NOMO-1 (cell line): ENCODE results near the gene SMIM44.

Source experiments
- DNase-seq, 2 experiments: peaks; one replicate each; lab custom pipeline; 2025; ENCODE audit not compliant: unreplicated experiment in 2 of 2; lab: John Stamatoyannopoulos, UW

The SMIM44 gene

DNA sequence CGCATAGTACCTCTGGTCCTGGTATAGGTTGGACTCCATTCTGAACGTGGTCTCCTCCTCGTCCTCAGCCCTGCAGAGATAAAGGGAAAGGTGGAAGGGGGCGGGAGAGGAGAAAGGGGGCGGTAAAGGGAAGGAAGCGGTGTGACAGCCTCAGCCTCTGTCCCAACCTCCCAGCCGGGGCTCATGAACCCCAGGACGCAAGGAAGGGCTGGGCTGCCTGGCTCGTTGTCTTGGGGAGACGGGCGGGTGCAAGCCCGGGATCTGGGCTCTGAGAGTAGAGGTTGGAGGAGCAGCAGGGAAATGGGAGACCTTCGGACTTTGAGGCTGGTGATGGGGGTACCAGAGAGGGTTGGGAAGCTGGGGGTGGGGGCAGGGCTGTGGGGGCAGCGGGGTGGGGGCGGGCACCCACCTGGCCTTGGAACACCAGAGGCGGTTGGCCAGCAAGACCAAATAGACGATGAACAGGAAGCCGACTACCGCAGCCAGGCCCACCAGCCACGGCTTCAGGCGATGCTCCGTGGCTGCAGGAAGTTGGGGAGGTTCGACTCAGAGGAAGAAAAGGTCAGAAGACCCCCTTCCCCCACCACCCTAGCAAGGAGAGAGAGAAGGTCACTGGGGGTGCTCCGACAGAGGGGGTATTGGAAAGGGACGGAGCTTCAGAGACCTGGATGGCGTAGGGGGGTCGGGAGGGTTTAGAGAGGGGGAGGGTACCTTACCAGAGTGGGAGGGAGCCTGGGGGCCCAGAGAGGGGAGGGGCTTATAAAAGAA lies 4.6 kb downstream of the SMIM44 start:
- no peak for DNase-seq

DNA sequence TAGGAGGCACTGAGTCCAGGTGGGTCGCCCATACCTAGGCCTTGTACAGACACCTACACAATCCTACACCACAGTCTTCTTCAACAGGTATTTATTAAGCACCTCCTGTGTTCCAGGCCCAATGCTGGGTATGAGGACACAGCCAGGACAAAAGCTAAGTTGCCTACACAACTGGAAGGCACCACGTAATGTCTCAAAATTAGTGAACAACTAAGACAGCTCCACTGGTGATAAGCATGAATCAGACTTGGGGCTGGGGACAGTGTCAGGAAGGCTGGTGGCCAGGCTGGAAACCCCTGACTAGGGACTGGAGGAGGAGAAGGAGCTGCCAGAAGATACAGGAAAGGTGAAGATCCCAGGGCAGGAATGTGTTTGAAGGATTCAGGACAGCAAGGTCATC lies 5.3 kb downstream of the SMIM44 start:
- no peak for DNase-seq

DNA sequence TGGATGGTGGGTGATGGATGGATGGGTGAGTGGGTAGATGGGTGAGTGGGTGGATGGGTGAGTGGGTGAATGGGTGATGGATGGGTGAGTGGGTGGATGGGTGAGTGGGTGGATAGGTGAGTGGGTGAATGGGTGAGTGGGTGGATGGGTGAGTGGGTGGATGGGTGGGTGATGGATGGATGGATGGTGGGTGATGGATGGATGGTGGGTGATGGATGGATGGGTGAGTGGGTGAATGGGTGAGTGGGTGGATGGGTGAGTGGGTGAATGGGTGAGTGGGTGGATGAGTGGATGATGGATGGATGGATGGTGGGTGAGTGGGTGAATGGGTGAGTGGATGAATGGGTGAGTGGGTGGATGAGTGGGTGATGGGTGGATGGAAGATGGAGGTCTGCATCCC lies 5.7 kb downstream of the SMIM44 start:
- DNase-seq = no peak

DNA sequence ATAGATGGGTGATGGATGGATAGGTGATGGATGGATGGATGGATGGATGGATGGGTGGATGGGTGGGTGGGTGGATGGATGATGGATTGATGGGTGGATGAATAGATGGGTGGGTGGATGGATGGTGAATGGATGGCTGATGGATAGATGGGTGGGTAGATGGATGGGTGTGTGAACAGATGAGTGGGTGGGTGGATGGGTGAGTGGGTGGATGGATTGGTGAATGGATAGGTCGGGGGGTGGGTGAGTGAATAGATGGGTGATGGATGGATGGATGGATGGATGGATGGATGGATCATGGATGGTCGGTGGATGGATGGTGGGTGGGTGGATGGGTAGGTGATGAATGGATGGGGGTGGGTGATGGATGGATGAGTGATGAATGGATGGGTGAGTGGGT lies 6.4 kb downstream of the SMIM44 start:
- no peak for DNase-seq

DNA sequence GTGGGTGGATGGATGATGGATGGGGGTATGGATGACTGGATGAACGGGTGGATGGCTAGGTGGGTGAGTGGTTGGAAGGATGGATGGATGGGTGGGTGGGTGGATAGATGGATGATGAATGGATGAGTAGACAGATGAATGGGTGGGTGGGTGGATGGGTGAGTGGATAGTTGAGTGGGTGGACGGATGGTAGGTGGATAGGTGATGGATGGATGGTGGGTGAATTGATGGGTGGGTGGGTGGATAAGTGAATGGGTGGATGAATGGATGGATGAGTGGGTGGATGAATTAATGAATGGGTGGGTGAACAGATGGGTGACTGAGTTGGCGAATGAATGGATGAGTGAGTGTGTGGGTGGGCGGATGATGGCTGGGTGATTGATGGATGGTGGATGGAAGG lies 7.8 kb downstream of the SMIM44 start:
- DNase-seq = no peak

DNA sequence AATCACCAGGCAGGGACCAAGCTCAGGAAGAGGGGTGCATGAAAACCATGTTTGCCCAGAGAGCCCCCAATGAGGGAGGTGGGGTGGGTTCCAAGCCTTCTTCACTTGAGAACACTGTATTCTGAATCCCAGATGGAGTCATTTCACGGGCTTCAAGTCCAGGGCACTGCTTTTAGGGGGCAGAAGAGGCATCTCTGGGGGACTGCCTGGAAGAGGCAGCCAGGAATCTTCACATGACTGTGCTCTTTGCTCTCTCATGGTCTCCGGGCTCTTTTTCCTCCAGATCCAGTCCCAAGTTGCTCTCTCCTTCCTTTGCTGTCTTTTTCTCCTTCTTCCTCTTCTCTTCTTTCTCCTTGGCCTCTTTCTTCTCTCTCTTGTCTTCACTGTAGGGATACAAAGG lies 8.6 kb downstream of the SMIM44 start:
- no peak for DNase-seq

DNA sequence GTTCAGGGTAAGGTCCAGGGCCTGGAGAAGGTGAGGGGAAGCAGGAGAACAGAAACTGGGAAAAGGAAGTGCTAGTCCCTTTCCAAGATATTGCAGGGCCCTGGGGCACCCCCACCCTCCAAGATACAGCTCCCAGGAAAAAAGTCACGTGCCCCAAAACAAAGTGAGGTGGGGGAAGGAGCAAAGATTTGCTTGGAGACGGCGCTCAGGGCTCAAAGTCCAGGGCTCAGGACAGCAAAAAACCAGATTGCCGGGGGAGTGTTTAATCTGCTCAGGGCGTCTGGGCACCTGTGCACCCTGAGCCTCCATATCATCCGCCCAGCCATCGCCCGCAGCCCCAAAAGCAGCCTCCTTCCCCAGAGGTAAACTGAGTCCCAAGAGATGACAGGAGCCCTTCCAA lies 9.2 kb downstream of the SMIM44 start:
- DNase-seq = no peak

DNA sequence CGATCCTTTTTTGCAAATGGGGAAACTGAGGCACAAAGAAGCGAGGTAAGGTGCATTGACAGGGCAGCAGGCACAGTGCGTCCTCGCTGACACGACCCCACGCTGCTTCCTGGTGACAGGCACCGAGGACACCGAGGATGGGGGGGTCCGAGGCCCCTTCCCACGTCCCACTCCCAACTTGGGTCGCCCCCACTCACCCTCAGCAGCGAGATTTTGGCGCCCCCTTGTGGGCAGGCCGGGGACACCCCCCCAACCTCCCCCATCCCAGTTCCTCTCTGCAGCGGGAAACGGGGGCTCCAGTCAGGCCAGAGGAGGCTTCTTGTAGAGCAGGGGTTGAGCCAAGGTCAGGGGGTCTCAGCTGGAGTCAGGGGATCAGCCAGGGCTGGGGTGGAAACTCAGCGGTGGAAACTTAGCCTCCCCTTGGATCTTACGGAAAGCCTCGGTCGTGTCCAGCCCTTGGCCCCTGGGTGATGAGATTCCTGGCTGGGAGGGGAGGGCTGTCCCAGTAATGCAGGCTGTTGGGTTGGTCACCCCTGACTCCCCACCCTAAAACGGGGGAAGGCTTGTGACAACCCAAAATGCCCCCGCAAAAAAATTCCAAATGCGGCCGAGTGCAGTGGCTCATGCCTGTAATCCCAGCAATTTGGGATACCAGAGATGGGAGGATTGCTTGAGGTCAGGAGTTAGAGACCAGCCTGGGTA lies 11.1 kb downstream of the SMIM44 start:
- DNase-seq = no peak

DNA sequence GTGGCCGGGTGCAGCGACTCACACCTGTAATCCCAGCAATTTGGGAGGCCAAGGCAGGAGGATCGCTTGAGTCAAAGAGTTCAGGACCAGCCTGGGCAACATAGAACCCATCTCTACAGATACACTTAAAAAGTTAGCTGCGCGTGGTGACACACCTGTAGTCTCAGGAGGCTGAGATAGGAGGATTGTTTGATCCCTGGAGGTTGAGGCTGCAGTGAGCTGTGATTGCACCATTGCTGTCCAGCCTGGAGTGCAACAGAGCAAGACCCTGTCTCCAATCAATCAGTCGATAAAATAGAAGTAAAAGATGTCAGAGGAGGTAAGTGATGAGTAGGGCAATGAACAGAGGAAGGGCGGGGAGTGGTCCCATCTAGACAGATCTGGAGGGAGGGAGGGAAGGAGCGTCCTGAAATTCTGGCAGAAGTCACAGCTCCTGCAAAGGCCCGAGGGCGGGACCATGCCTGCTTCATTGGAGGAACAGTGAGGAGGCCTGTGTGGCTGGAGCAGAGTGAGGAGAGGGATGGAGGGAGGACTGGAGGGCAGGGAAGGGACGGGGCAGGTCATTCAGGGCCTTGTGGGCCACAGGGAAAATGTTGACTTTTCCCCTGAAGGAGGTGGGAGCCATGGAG lies 12.6 kb downstream of the SMIM44 start:
- DNase-seq = no peak

DNA sequence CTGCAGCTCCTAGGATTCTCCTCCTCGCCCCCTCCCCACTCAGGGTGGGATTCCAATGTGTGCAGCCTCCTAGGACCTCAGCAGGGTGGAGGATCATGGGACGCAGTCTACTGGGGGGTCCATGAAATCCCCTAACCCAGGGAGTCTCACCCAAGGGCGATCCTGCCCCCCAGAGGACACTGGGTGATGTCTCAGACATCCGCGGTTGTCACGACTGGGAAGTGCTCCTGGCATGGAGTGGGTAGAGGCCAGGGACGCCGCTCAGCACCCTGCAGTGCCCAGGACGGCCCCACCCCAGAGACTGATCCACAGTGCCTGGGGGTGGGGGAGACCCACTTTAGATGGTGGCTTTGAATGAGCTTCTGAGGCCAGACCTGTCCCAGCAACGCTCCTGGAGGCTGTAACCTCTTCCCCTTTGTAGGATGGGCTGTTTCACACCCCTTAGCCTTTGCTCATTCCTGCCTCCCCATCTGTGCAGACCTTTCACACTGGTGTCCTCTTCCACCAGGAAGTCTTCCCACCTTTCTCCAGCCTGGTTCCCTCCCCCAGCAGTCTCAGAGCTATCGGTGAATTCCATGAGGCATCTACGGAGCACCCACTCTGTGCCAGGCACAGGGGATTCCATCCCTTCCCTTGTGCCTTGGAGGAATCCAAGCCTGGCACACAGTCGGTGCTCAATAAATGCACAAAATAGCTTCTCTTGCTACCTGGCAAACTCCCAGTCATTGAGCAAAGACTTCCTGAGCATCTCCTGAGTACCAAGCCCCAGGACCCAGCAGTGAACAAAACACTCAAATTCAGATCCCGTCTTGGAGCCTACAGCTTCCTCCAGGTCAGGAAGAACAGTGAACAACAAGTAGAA lies 13.4 kb downstream of the SMIM44 start:
- DNase-seq = no peak

DNA sequence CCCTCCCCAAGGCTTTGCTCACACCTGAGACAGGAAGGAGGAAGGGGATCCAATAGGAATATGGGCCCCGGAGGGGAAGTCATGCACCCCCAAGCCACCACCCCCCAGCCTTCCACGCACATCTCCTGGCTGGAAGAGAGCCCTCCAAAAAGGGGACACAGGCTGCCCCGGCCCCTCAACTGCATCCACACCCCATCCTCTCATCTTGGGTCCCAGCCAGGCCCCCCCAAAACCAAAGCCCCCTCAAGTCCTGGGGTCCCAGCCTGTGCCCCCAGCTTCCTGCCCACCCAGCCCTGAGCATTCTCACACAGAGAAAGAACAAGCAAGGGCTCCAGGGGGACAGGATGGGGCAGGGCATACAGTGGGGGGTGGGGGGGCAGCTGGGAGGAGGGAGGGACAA lies 15.0 kb downstream of the SMIM44 start:
- no peak for DNase-seq

DNA sequence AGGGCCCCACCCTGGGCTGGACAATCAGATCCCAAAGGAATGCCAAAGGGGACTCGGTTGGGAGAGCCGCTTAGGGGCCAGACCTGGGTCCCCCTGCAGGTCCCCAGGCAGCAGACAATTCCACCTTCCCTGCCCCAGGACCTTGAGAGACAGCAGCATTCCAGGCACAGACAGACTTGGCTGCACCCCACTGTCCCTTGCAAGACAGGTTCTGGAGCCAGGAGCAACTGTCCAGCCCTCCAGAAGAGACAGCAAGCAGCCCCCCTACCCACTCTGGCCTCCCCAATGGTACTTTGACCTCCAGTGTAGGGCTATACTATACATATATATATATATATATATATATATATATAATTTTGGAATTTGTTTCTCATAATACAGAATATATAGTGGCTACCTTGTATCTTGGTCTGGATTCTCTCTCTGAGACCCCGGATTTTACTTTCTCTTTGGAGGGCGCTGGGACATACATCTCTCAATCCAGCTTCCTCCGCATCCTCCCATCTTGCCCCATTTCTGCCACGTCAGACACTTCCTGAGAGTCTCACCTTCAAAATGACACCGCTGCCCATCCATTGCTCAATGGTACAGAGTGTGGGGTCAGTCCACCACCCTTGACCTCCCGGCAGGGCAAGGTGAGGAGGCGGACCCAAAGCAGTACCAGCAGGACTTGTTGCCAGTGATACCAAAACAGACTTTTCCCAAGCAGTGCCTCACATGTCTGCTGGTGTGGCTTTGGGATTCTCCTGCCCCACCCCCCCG lies 15.6 kb downstream of the SMIM44 start:
- DNase-seq = no peak

DNA sequence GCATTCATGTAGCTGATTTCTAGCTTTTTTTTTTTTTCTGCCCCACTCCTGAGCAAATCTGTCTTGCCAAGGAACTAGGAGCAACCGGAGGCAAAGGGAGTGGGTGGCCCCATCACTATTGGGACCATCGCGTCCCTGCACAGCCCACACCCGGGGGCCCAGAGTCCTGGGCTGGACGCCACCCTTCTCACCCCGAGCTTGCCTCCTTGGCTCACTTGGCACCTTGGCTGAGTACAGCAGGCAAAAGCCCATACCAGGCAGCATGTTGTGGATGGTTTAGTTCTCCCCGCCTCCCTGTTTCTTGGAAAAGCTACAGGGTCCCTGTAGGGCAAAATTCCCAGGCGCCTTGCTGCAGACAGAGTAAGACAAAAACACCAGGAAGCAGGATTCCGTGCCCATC lies 16.6 kb downstream of the SMIM44 start:
- no peak for DNase-seq

DNA sequence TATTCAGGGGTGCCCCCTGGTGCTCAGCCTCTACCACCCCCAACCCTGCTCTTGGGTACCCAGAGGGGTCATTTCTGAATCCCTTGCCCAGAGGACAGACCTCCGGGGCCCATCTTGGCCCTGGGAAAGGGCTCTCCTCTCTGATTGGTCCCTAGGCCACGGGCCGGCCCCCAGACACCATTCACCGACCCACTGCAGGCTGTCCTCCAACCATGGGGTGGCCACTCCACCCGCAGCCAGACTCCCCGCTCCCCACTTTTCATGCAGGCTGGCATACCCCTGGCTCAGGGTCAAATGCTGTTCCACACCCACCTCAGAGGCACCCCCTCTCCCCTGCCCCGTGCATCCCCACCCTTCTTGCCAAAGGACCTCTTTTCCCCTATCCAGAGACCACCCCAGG lies 17.7 kb downstream of the SMIM44 start:
- DNase-seq = no peak

DNA sequence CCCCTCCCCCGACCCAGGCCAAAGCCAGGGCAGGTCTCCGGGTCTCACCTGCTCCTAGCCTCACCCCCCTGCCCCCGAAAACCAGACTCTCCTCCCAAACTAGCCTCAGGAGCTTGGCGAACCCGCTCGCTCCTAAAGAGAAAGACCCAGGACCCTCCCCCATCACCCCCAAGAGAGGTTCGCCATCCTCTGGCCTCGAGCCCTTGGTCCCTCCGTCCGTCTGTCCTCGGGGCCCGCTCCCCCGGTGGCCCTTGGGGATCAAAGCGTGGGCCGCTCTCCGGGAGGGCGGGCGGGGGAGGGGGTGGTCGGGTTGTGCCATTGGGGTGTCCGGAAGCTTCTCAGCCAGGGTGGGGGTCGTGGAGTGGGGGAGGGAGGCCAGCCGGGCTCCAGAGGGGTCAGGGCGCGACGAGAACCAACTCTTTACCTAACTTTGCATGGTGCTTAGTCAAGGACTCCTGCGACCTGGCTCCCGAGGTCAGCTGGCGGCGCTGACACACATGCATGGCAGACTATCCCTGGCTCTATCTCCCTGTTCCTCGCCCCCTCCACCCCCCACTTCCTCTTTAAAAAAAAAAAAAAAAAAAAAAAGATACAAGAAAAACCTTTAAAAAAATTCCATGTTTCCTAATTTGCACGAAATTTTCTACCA lies 18.5 kb downstream of the SMIM44 start:
- DNase-seq = no peak

DNA sequence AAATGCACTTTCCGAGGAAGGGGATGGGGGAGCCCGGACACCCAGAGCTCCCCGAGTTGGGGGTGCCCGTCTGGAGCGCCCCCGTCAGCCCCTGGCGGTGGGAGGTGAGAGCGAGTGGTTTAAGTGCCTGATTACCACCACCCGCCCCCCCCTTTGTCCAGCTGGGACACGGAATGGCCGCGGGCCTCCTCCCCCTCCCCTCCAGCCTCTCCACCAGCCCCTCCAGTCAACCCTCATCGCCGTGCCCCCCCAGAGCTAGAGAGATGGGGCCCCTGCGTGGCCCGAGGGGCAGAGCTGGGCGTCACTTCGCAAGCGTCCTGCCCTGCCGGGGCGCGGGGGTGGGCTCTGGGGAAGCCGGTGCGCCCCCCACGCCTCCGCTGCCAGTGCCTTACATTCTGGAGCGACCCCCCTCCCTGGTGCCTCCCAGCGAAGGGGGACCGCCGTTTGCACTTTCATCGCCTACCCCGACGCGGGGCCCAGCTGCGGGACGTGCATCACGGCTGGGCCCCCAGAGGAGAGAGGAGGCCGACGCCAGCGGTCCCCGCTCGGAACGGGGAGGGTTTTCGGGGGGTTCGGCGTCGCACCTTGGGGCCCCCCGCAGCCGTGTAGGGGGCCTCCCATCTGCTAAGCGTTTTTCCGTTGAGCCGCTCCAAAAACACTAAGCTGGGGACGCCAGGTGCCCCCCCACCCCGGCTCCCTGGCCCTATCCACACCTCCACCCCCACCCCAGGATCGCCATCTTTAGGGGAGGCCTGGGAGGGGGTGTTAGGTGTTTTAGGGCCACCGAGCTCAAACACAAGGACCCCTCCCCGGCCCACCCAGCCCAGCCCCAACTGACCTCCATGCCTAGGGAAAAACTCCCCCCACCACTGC lies 19.3 kb downstream of the SMIM44 start:
- DNase-seq = no peak

DNA sequence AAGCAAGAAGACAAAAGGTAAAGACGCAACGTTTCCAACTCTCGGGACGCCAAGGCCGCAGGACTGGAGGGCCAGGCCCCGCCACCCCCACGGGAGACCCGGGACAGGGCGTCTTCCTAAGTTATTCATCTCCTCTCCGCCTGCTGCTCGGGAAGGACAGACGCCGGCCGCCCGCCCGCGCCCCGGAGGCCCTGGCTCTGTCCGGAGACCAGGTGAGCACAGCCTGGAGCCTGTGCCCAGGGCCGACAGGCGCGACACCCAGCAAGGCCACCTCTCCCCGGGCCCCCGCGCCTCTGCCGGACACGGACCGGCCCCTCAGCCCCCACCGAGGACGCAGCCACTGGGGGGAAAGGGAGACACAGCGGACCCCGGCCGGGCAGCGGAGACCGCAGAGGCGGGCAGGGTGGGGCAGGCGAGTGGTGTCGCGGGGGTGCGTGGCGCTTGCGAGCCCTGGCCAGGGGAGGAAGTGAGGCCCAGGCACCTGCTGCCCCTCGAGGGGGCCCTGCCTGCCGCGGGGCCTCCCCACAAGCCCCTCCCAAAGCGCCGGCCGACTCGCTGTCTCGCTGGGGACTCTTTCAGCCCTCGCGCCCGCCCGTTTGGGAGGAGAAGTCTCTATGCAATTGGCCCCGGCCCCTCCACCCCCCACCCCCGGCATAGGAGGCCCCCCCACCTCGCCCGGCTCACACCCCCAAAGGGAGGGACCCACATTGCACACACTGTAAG lies 20.1 kb downstream of the SMIM44 start:
- DNase-seq = no peak

DNA sequence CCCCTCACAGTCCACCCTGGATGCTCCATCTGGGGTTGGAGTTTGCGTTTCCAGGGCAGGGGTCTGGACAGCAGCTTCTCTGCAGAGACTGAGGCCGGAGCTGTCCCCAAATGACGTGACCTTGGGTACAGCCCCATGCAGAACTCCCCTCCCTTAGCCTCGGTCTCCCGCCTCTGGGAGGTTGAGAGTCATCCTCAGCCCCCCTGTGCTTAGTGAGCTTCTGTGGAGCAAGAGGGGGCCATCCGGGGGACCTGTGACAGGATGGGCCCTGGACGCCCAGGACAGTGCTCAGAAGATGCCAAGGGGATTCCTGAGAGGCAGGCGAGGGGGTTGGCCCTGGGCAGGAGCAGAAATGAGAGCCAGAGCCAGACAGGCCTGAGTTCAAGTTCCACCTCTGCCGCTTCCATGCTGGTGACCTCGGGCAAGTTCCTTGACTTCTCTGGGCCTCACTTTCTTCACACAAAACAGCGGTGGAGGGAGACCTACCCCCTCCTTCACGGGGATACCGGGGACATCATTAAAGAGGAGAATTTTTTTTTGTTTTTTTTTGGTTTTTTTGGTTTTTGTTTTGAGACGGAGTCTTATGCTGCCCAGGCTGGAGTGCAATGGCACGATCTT lies 23.2 kb downstream of the SMIM44 start:
- DNase-seq = no peak
